ENCODE data around the gene CDRT15L2.
A peak's percentile ranks its signal among the peaks of the same experiment; 100 is the strongest.
"Not testable (repeated sequence)": the region's sequence is repeated elsewhere in the genome, so short reads cannot be mapped to it uniquely, and the experiment has no call there.

The CDRT15L2 gene

DNA sequence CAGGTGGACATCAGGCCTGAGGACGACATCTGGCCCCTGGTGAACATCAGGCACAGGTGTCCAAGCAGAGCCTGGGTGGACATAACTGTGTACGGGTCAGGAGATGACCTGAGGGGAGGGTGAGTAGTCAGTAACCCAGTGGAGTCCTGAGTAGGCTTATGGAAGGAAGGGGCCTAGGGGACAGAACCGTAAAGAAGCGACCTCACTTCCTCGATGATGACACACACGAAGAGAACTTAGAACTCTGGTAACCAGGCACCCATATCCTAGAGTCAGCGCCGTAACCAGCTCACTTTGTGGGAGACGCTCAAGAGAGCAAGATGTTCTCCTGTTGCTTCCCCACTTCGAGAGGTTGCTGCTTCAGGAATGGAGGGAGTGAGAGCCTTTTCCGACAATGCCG is at the start of gene CDRT15L2:
Gene CDRT15L2 (plus strand): TSS at position 301 of the 400 bp plus-strand sequence. CDS start 20 bp downstream, at position 321.
- not testable (repeated sequence) for H3K4me3 ChIP-seq (ENCODE audit: low read length); DNase-seq (ENCODE audit: low read depth)

GRCh38 chr17:20530104-20530503 is 49.4 kb upstream of the CDRT15L2 start:
- H3K4me3 ChIP-seq (ENCODE audit: low read length); DNase-seq (ENCODE audit: low read depth): not testable (repeated sequence)

GRCh38 chr17:20532544-20533090 is 46.9 kb upstream of the CDRT15L2 start:
- H3K4me3 ChIP-seq (ENCODE audit: low read length), result peak overlapping the region; percentile 45
- not testable (repeated sequence) for DNase-seq (ENCODE audit: low read depth)

DNA sequence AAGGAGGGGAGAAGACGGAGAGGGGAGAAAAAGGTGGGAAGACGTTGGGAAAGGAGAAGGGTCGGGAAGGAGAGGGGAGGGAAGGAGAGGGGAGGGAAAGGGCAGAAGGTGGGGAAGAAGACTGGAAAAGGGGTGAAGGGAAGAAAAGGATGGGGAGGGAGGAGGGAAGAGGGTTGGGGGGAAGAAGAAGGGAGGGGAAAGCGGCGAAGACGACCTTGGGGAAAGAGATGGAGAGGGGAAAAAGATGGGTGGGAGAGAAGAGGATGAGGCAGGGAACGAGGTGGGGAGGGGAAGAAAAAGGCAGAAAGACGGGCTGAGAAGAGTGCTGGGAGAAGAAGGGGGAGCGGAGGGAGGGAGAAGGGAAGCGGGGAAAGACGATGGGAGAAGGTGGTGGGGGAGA is 46.3 kb upstream of the CDRT15L2 start:
- H3K4me3 ChIP-seq (ENCODE audit: low read length), result peak overlapping the region; percentile 45
- DNase-seq (ENCODE audit: low read depth), result not testable (repeated sequence)

DNA sequence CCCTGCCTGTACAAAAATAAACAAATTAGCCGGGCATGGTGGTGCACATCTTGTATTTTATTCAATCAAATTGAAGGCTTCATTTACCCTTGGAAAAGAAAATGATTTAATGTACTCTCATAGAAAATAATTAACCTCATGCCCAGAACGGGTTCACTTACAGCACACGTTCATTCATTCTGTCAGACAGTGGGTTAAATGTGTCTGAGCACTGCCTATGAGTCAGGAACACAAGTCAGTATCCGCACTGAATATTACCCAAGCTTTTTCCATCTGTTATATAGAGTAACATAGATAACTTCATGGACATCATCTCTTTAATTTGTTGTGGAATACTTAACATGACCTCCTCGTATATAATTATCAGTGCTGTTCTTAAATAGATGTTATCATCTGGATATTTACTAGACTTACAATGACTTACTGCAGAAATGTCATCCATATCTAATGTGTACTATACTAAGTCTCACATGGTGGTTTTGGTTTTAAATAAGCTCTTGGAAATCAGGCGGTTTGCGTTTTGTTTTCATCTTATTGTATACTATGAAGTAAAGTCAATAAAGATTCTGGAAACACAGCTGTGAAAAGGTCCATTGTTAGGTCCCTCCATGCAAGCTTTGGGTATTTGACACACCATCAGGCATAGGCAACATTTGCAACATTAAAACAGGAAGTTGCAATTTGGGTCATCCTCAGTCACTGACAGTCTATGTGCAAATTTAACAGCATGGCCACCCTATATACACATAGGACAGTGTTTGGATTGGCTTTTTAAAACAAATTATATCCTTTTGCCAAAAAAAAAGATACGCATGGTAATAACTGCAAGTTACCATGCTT is 44.6 kb upstream of the CDRT15L2 start:
- not testable (repeated sequence) for DNase-seq (ENCODE audit: low read depth); H3K4me3 ChIP-seq (ENCODE audit: low read length)

GRCh38 chr17:20540414-20540813 is 39.1 kb upstream of the CDRT15L2 start:
- H3K4me3 ChIP-seq (ENCODE audit: low read length); DNase-seq (ENCODE audit: low read depth): not testable (repeated sequence)

- not testable (repeated sequence) for H3K4me3 ChIP-seq (ENCODE audit: low read length); DNase-seq (ENCODE audit: low read depth)
Measured at GRCh38 chr17:20540865-20541264, 38.7 kb upstream of the CDRT15L2 start.

DNA sequence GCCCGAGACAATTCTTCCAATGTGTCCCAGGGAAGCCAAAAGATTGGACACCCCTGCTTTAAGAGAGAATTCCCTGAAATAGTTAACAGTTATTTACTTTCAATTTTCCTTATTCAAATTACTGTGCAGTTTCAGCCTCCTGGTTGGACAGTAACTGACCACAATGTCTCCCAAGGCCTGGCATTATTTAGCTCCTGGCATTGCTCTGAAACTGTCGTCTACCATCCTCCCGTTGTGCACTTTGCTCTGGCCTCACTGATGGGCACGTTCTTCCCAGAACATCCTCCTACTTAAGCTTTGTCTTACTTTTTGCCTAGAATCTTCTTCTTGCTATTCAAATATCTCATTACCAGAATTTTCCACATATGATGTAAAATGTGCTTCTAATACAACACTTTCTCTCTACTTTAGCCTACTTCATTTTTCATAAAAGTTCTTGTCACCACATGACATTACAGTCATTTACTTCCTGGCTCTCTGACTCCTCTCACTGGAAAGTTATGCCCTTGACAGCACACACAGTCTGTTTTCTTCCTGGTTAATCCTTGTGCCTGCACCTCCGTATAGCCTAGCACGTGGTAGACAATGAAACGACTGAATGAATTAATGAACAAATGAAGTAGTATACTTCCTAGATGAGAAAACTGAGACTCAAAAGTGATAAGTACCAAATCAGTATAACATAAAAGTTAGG is 37.5 kb upstream of the CDRT15L2 start:
- not testable (repeated sequence) for H3K4me3 ChIP-seq (ENCODE audit: low read length); DNase-seq (ENCODE audit: low read depth)

DNA sequence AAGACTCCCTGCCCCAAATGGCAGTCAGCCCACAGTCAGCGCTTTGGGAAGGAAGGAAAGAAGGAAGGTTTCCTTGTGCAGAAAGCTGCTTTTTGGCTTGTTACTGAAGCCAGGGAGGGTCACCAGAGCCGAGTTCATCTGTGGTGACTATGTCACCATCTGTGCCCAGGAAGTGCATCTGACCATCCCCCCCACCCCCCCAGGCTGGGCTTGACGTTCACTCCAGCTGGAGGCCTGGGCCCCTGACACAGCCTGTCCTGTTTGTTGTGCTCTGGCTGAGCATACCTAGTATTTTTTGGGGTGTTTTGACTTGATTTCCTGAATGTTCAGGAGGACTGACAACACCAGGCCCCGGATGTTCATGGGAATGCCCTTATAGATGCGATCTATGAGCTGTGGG is 31.6 kb upstream of the CDRT15L2 start:
- not testable (repeated sequence) for DNase-seq (ENCODE audit: low read depth); H3K4me3 ChIP-seq (ENCODE audit: low read length)

GRCh38 chr17:20552920-20553319 is 26.6 kb upstream of the CDRT15L2 start:
- not testable (repeated sequence) for H3K4me3 ChIP-seq (ENCODE audit: low read length); DNase-seq (ENCODE audit: low read depth)

DNA sequence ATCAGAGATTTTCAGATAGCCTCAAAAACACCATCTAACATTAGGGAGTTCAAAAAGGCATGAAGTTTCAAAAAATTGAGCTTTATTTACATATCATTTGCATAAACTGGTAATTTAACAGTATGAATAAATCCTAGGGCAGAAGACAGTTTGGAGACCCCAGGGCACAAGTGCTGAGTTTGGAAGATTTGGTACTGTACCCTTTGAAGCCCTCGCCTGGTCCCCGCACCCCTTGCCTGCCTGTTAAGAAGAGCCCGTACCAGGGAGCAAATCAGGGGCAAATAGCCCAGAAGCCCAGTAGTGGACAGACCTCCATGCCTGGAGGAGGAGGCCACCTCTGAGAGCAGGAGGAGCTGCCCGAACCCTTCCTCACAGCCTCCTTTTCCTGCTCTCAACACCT is 24.8 kb upstream of the CDRT15L2 start:
- DNase-seq (ENCODE audit: low read depth); H3K4me3 ChIP-seq (ENCODE audit: low read length): not testable (repeated sequence)

GRCh38 chr17:20555135-20556010 is 24.2 kb upstream of the CDRT15L2 start:
- H3K4me3 ChIP-seq (ENCODE audit: low read length); DNase-seq (ENCODE audit: low read depth): not testable (repeated sequence)

GRCh38 chr17:20558096-20558495 is 21.4 kb upstream of the CDRT15L2 start:
- H3K4me3 ChIP-seq (ENCODE audit: low read length); DNase-seq (ENCODE audit: low read depth): not testable (repeated sequence)

DNA sequence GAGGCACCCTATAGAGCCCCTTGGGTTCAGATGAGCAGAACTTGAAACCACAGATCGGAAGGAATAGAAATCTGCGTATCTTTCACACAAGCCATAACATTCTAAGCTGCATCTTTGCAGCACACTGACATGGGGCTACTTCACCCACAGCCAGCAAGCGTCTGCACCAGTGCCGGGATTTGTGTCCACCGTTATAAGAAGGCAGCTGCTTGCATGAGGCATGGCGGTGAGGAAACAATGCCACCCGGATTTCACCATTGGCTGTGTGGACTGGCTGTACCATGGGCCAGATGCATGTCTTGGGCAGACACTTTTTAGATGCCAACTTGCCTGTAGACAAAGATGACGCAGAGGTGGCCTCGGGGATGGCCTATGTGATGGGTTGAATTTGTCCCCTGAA is 20.5 kb upstream of the CDRT15L2 start:
- H3K4me3 ChIP-seq (ENCODE audit: low read length); DNase-seq (ENCODE audit: low read depth): not testable (repeated sequence)
